K562 (cell line): ENCODE data around the gene KIAA1958. TPM values are rescaled to one million over a fixed set of nuclear protein-coding genes. Genes with fewer than 3 reads are reported as not detected.
A peak's percentile ranks its signal among the peaks of the same experiment; 100 is the strongest.

Experiments used
- BCOR ChIP-seq: fragments of 450-650 bp; IDR thresholded peaks from 2 replicates; pipeline ENCODE4 v1.6.1; 2016
- CHD4 ChIP-seq: fragments of 200-600 bp; sonication (generic); IDR thresholded peaks from 3 replicates; pipeline ENCODE4 v1.6.1; 2012; ENCODE audit warnings: low read depth, mild to moderate bottlenecking, mixed read lengths, low read length, inconsistent platforms; ENCODE audit not compliant: insufficient read depth, insufficient replicate concordance, poor library complexity, severe bottlenecking
- EHMT2 ChIP-seq: fragments of 450-650 bp; IDR thresholded peaks from 2 replicates; pipeline ENCODE4 v1.6.1; 2018; ENCODE audit warnings: antibody characterized with exemption
- GATA2 ChIP-seq: sonication (generic); formaldehyde crosslinking; IDR thresholded peaks from 2 replicates; pipeline ENCODE4 v1.4.0; 2020; ENCODE audit warnings: mild to moderate bottlenecking, missing genetic modification reagents
- HDAC2 ChIP-seq: fragments of 450-650 bp; IDR thresholded peaks from 2 replicates; pipeline ENCODE4 v1.6.1; 2016; ENCODE audit warnings: mild to moderate bottlenecking
- MEIS2 ChIP-seq: fragments of 450-650 bp; IDR thresholded peaks from 2 replicates; pipeline ENCODE4 v1.6.1; 2014; ENCODE audit warnings: mild to moderate bottlenecking; ENCODE audit not compliant: partially characterized antibody
- NCOA6 ChIP-seq: fragments of 450-650 bp; IDR thresholded peaks from 2 replicates; pipeline ENCODE4 v1.6.1; 2017; ENCODE audit warnings: mild to moderate bottlenecking
- SMARCA4 ChIP-seq: fragments of 450-650 bp; IDR thresholded peaks from 2 replicates; pipeline ENCODE4 v1.6.1; 2016
- TRIM28 ChIP-seq: fragments of 450-650 bp; IDR thresholded peaks from 2 replicates; pipeline ENCODE4 v1.6.1; 2017
- VEZF1 ChIP-seq: fragments of 200-800 bp; sonication (Bioruptor generic); IDR thresholded peaks from 2 replicates; pipeline ENCODE4 v1.6.1; 2017; ENCODE audit warnings: missing genetic modification characterization, missing compliant biosample characterization
- ZNF277 ChIP-seq: fragments of 250-450 bp; sonication (Bioruptor Pico); IDR thresholded peaks from 2 replicates; pipeline ENCODE4 v1.8.0; 2022; ENCODE audit warnings: inconsistent platforms, mild to moderate bottlenecking, moderate library complexity, borderline replicate concordance
- ZNF668 ChIP-seq: fragments of 250-450 bp; sonication (Bioruptor Pico); IDR thresholded peaks from 2 replicates; pipeline ENCODE4 v1.8.0; 2022; ENCODE audit warnings: mild to moderate bottlenecking, inconsistent platforms
- ZNF740 ChIP-seq, 3 experiments: fragments of 200-800 bp in 1 of 3; sonication (Bioruptor generic) in 1 of 3; sonication (generic) in 1 of 3; formaldehyde crosslinking in 1 of 3; IDR thresholded peaks; 2 replicates each; pipeline versions ENCODE4 v1.6.1 to v1.8.0; 2016 to 2022; ENCODE audit warnings: mild to moderate bottlenecking in 2 of 3, missing compliant biosample characterization in 2 of 3, missing genetic modification characterization in 2 of 3, missing genetic modification reagents in 1 of 3
- polyA plus RNA-seq, 8 experiments: library from polyadenylated mRNA; depleted of rRNA in 4 of 8; stranded (reverse) in 5 of 8; unstranded in 3 of 8; fragments of >200 nt; fragmentation: Nextera tagmentation in 2 of 8; fragmentation: Illumina TruSeq in 1 of 8; extraction: Ambion mirVana in 2 of 8; extraction: Trizol in 1 of 8; gene quantifications; 2 replicates each; pipeline versions ENCODE4 v1.2.1 to v1.2.3, GENCODE V29; 2011 to 2014; ENCODE audit warnings: inconsistent platforms in 1 of 8, missing spikeins in 1 of 8
- total RNA-seq, 7 experiments: library from RNA; depleted of rRNA in 6 of 7; stranded (reverse); fragments of >200 nt in 6 of 7; fragmentation: Illumina TruSeq in 2 of 7; extraction: Trizol in 2 of 7; gene quantifications; 2 replicates each; pipeline versions ENCODE4 v1.2.1 to v1.2.3, GENCODE V29; 2011 to 2021; ENCODE audit warnings: low replicate concordance in 1 of 7

The KIAA1958 gene
- total and polyA plus RNA-seq, 9 of the 15 experiments (the other 6 are each of a cell fraction or from before 2014, with no cell fraction given), result 1.1 to 16.0 (median 10.1) TPM

GRCh38 chr9:112541685-112542084 is 55.1 kb downstream of the KIAA1958 start (continued):
- TF ChIP-seq MEIS2 (peak; percentile 63), BCOR (0 out of 2 replicates have a peak, but pooled peaks have one; percentile 15), HDAC2 (0 out of 2 replicates have a peak, but pooled peaks have one; percentile 33), ZNF277 (CRISPR knock-in tag) (no peak), CHD4 (peak; percentile 59), TRIM28 (no peak), VEZF1 (CRISPR knock-in tag) (0 out of 2 replicates have a peak, but pooled peaks have one; percentile 4), EHMT2 (0 out of 2 replicates have a peak, but pooled peaks have one; percentile 16), NCOA6 (no peak), GATA2 (CRISPR knock-in tag) (0 out of 2 replicates have a peak, but pooled peaks have one; percentile 29), ZNF668 (CRISPR knock-in tag) (peak; percentile 15; the same call in 1 of the 2 replicates), ZNF740 (CRISPR knock-in tag; IDR thresholded peaks at IDR 0.05) (no peak), ZNF740 (tag; IDR thresholded peaks at IDR 0.05) (no peak), SMARCA4 (peak; percentile 26; the same call in 1 of the 2 replicates)
